ENCODE measurements around the gene CENPF. TPM values are rescaled to one million over a fixed set of nuclear protein-coding genes. Genes with fewer than 3 reads are reported as not detected.
"Not testable (repeated sequence)": the region's sequence is repeated elsewhere in the genome, so short reads cannot be mapped to it uniquely, and the experiment has no call there.

CENPF gene
- total RNA-seq, 1 experiment from 2014 or later, result 156 TPM

GRCh38 chr1:214673576-214673975 is 70.6 kb downstream of the CENPF start:
- H3F3A ChIP-seq (ENCODE audit: insufficient read depth, low read depth), result 0 out of 2 replicates have a peak, but pooled peaks cover 5% of the 10 kb centered on the region
- H3K4me2 ChIP-seq, result no peak overlapping the region
- no peak overlapping the region for H3K27ac ChIP-seq
- H2AFZ ChIP-seq, result no peak overlapping the region
- TF ChIP-seq EZH2 (IDR thresholded peaks at IDR 0.05; ENCODE audit: low read depth), result no peak
- no peak for TF ChIP-seq CTCF (conservative IDR thresholded peaks at IDR 0.05)
- POLR2A ChIA-PET (ENCODE audit: unreplicated experiment), result no interaction called here
- H3K4me3 ChIP-seq, result no peak overlapping the region
- CTCF ChIA-PET, result no interaction called here
- H4K20me1 ChIP-seq (ENCODE audit: insufficient read depth), result no peaks in the 10 kb centered on the region
- BruUV-seq (replicated peaks), result no TSS peak
- peaks cover 5% of the 10 kb centered on the region; the same call in 1 of the 2 replicates for H3K9me3 ChIP-seq (ENCODE audit: insufficient read depth, low read depth)
- H3K79me2 ChIP-seq (ENCODE audit: low read depth), result no peaks in the 10 kb centered on the region
- H3K36me3 ChIP-seq (ENCODE audit: low read depth), result no peaks in the 10 kb centered on the region
- H3K4me1 ChIP-seq (replicated peaks; ENCODE audit: insufficient read depth), result no peaks in the 10 kb centered on the region
- no peaks in the 10 kb centered on the region for H3K27me3 ChIP-seq (ENCODE audit: insufficient read depth, low read depth)
- intact Hi-C loops (cut with micrococcal nuclease; ENCODE audit: unreplicated experiment), result no loop called here
- no peak for DNase-seq
- no peaks in the 10 kb centered on the region for H3K9me2 ChIP-seq (ENCODE audit: insufficient read depth)

DNA sequence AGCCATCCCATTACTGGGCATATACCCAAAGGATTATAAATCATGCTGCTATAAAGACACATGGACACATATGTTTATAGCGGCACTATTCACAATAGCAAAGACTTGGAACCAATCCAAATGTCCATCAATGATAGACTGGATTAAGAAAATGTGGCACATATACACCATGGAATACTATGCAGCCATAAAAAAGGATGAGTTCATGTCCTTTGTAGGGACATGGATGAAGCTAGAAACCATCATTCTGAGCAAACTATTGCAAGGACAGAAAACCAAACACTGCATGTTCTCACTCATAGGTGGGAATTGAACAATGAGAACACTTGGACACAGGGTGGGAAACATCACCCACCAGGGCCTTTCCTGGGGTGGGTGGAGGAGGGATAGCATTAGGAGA is 72.5 kb downstream of the CENPF start:
- DNase-seq; H3K36me3 ChIP-seq (ENCODE audit: low read depth); H3K4me2 ChIP-seq; H3K4me3 ChIP-seq; H3K27ac ChIP-seq; H3K4me1 ChIP-seq (replicated peaks; ENCODE audit: insufficient read depth); intact Hi-C loops (cut with micrococcal nuclease; ENCODE audit: unreplicated experiment); CTCF ChIA-PET; H3K9me3 ChIP-seq (ENCODE audit: insufficient read depth, low read depth); POLR2A ChIA-PET (ENCODE audit: unreplicated experiment); H3K9me2 ChIP-seq (ENCODE audit: insufficient read depth); BruUV-seq (replicated peaks); H4K20me1 ChIP-seq (ENCODE audit: insufficient read depth); H3K79me2 ChIP-seq (ENCODE audit: low read depth); H2AFZ ChIP-seq; H3K27me3 ChIP-seq (ENCODE audit: insufficient read depth, low read depth); H3F3A ChIP-seq (ENCODE audit: insufficient read depth, low read depth): not testable (repeated sequence)

DNA sequence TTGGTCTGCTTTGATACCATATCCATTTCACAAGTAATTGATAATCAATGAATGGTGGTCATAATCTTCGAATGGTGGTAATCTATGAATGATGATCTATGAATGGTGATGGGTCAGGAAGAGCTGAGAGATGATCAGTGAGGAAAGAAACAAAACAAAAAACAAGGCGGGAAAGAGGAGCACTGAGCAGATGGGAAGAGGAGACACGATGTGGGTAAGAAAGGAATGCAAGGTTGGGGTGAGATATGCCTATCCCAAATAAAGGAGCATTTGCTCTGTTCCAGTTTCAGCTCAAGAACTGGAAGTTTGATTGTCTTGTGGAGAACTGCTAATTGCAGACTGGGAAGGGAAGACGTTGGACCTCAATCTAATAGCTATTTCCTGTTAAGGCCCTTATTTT is 73.8 kb downstream of the CENPF start:
- Histone ChIP-seq H3F3A (ENCODE audit: insufficient read depth, low read depth) (0 out of 2 replicates have a peak, but pooled peaks cover 5% of the 10 kb centered on the region), H3K27me3 (ENCODE audit: insufficient read depth, low read depth) (no peaks in the 10 kb centered on the region), H3K27ac (no peak overlapping the region), H3K9me3 (ENCODE audit: insufficient read depth, low read depth) (peaks cover 5% of the 10 kb centered on the region; the same call in 1 of the 2 replicates), H3K4me2 (no peak overlapping the region), H2AFZ (no peak overlapping the region), H3K4me1 (replicated peaks; ENCODE audit: insufficient read depth) (no peaks in the 10 kb centered on the region), H3K79me2 (ENCODE audit: low read depth) (no peaks in the 10 kb centered on the region), H4K20me1 (ENCODE audit: insufficient read depth) (no peaks in the 10 kb centered on the region), H3K9me2 (ENCODE audit: insufficient read depth) (no peaks in the 10 kb centered on the region), H3K4me3 (no peak overlapping the region), H3K36me3 (ENCODE audit: low read depth) (no peaks in the 10 kb centered on the region)
- ChIA-PET CTCF (no interaction called here), POLR2A (ENCODE audit: unreplicated experiment) (no interaction called here)
- BruUV-seq (replicated peaks), result no TSS peak
- intact Hi-C loops (cut with micrococcal nuclease; ENCODE audit: unreplicated experiment), result no loop called here
- TF ChIP-seq CTCF (conservative IDR thresholded peaks at IDR 0.05) (no peak), EZH2 (IDR thresholded peaks at IDR 0.05; ENCODE audit: low read depth) (no peak)
- DNase-seq, result no peak

DNA sequence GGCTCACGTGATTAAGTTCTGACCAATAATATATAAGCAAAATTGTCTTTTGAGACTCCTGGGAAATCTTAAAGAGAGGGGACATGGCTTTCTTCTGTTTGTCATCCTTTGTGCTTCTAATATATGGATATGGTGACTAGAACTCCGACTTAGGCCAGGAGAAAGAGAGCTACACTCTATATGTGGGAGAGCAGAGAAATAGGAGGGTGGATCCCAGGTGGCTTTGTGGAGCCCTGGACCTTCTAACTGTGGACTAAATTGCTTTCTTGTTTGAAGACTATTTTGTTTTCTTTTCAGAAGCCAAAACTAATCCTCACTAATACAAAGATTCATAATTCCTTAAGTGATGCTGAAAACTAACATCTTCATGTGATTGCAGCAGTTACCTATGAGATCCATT is 75.0 kb downstream of the CENPF start:
- no peak for DNase-seq
- no peak overlapping the region for H3K27ac ChIP-seq
- POLR2A ChIA-PET (ENCODE audit: unreplicated experiment), result no interaction called here
- intact Hi-C loops (cut with micrococcal nuclease; ENCODE audit: unreplicated experiment), result no loop called here
- no peak overlapping the region for H3K4me3 ChIP-seq
- no TSS peak for BruUV-seq (replicated peaks)
- H2AFZ ChIP-seq, result no peak overlapping the region; the same call in 1 of the 2 replicates
- no peaks in the 10 kb centered on the region for H3K4me1 ChIP-seq (replicated peaks; ENCODE audit: insufficient read depth)
- H3K9me3 ChIP-seq (ENCODE audit: insufficient read depth, low read depth), result peaks cover 5% of the 10 kb centered on the region; the same call in 1 of the 2 replicates
- no peaks in the 10 kb centered on the region for H4K20me1 ChIP-seq (ENCODE audit: insufficient read depth)
- H3F3A ChIP-seq (ENCODE audit: insufficient read depth, low read depth), result 0 out of 2 replicates have a peak, but pooled peaks cover 5% of the 10 kb centered on the region
- TF ChIP-seq CTCF (conservative IDR thresholded peaks at IDR 0.05) (no peak), EZH2 (IDR thresholded peaks at IDR 0.05; ENCODE audit: low read depth) (no peak)
- H3K9me2 ChIP-seq (ENCODE audit: insufficient read depth), result no peaks in the 10 kb centered on the region
- no peaks in the 10 kb centered on the region for H3K36me3 ChIP-seq (ENCODE audit: low read depth)
- no peaks in the 10 kb centered on the region for H3K27me3 ChIP-seq (ENCODE audit: insufficient read depth, low read depth)
- CTCF ChIA-PET, result no interaction called here
- no peak overlapping the region for H3K4me2 ChIP-seq
- H3K79me2 ChIP-seq (ENCODE audit: low read depth), result no peaks in the 10 kb centered on the region

Measured in PC-9 (cell line).